Activated B cell treated with CpG ODN at 0.5 μM for 24 hours (primary cell): Measurements from ENCODE around the gene AOPEP. TPM values are rescaled to one million over a fixed set of nuclear protein-coding genes. Genes with fewer than 3 reads are reported as not detected.

Experiments
- ATAC-seq: fragments of 200-7000 bp; cut with Tn5 transposase; one replicate; pipeline ENCODE4 v1.10.0; 2021; ENCODE audit warnings: low read depth, mild to moderate bottlenecking, moderate library complexity
- CTCF ChIA-PET: fragments of 350-600 bp; sonication (Branson Sonifier 250); formaldehyde crosslinking; loops from one replicate; lab custom pipeline; 2021; ENCODE audit warnings: antibody characterized with exemption; lab: Charles Lee
- POLR2A ChIA-PET: fragments of 350-600 bp; sonication (Branson Sonifier 250); formaldehyde crosslinking; loops from one replicate; lab custom pipeline; 2021; ENCODE audit warnings: antibody characterized with exemption; lab: Charles Lee
- DNase-seq: peaks from one replicate; pipeline ENCODE4 v3.0.0; 2022
- H3K27ac Mint-ChIP-seq: one replicate; pipeline ENCODE4 v1.8.0; 2020; ENCODE audit warnings: mixed read lengths
- H3K27me3 Mint-ChIP-seq: one replicate; pipeline ENCODE4 v1.8.0; 2021; ENCODE audit warnings: mixed read lengths
- H3K36me3 Mint-ChIP-seq: one replicate; pipeline ENCODE4 v1.8.0; 2021; ENCODE audit warnings: low read depth, mixed read lengths
- H3K4me1 Mint-ChIP-seq: one replicate; pipeline ENCODE4 v1.8.0; 2021; ENCODE audit warnings: mixed read lengths
- H3K4me3 Mint-ChIP-seq: one replicate; pipeline ENCODE4 v1.8.0; 2020; ENCODE audit warnings: mild to moderate bottlenecking, mixed read lengths
- H3K9me3 Mint-ChIP-seq: one replicate; pipeline ENCODE4 v1.8.0; 2020; ENCODE audit warnings: mixed read lengths
- intact Hi-C: fragments of 100-400 bp; cut with micrococcal nuclease; formaldehyde crosslinking; loops from one replicate; pipeline ENCODE4 v1.15.1; 2024
- total RNA-seq: library from RNA; stranded (reverse); gene quantifications from 2 replicates; pipeline ENCODE4 v1.2.3, GENCODE V29; 2022
- TF ChIP-seq, protein P1 (sequence below): fragments of 200-600 bp; IDR thresholded peaks from one replicate; pipeline ENCODE4 v1.8.0; 2022; ENCODE audit warnings: antibody characterized with exemption, mild to moderate bottlenecking

AOPEP gene
- total RNA-seq, 1 donor from 2014 or later = 20.4 TPM

DNA sequence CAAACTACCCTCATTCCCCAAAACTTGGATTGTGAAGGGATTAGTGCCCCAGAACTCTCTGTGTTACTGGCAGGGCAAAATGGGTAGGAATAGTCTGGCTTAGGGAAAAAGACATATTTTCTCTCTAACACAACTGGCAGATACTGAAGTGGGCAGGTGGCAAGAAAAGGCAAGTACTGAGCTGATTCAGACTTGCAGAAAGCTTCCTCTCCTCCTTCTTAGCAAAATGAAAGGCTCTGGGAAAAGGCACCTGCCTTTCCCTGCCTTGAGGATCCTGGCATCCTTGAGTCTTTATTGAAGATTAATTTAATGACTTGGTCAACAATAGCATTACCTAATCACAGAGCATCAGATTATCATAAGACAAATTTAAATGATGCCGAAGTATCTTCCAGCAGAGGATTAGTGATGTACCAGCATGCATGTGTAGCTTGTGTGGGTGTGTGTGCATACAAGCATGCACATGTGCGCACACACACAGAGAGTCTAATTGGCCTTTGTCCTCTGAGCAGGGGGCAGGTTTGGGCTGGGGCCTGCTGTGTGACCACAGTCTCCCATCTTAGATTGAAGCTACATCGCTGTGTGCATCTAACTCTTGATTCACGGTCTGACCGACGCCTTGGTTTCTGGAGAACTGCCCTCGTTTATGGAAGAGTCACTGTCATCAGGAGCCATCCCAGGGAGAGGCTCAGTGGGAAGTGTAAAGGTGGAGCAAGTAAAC lies 294.8 kb downstream of the AOPEP start:
- POLR2A ChIA-PET = no interaction called here
- Mint-ChIP-seq H3K36me3 (peaks cover 16% of the 10 kb centered on the region), H3K9me3 (no peaks in the 10 kb centered on the region), H3K27ac (no peak overlapping the region), H3K4me1 (no peaks in the 10 kb centered on the region), H3K27me3 (no peaks in the 10 kb centered on the region), H3K4me3 (no peak overlapping the region)
- DNase-seq = no peak
- no peak for ATAC-seq
- CTCF ChIA-PET = no interaction called here
- intact Hi-C loops = no loop called here
- TF ChIP-seq, protein P1, sequence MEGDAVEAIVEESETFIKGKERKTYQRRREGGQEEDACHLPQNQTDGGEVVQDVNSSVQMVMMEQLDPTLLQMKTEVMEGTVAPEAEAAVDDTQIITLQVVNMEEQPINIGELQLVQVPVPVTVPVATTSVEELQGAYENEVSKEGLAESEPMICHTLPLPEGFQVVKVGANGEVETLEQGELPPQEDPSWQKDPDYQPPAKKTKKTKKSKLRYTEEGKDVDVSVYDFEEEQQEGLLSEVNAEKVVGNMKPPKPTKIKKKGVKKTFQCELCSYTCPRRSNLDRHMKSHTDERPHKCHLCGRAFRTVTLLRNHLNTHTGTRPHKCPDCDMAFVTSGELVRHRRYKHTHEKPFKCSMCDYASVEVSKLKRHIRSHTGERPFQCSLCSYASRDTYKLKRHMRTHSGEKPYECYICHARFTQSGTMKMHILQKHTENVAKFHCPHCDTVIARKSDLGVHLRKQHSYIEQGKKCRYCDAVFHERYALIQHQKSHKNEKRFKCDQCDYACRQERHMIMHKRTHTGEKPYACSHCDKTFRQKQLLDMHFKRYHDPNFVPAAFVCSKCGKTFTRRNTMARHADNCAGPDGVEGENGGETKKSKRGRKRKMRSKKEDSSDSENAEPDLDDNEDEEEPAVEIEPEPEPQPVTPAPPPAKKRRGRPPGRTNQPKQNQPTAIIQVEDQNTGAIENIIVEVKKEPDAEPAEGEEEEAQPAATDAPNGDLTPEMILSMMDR = no peak

GRCh38 chr9:95022657-95023056 lies 296.2 kb downstream of the AOPEP start:
- H3K9me3 Mint-ChIP-seq = no peaks in the 10 kb centered on the region

GRCh38 chr9:95023217-95024003 lies 296.9 kb downstream of the AOPEP start:
- H3K4me3 Mint-ChIP-seq = no peak overlapping the region
- intact Hi-C loops = no loop called here
- H3K27me3 Mint-ChIP-seq = no peaks in the 10 kb centered on the region
- peaks cover 11% of the 10 kb centered on the region for H3K36me3 Mint-ChIP-seq
- H3K4me1 Mint-ChIP-seq = no peaks in the 10 kb centered on the region
- DNase-seq (no peak), ATAC-seq (no peak)
- ChIA-PET POLR2A (interaction anchor here (0.5 kb wide), 1 partner anchor 355 kb away, joined by 4 read pairs; no protein-coding TSS in a partner anchor), CTCF (no interaction called here)
- TF ChIP-seq, protein P1 = no peak
- H3K9me3 Mint-ChIP-seq = no peaks in the 10 kb centered on the region
- H3K27ac Mint-ChIP-seq = no peak overlapping the region

More at GRCh38 chr9:95022657-95023056, 296.2 kb downstream of the AOPEP start:
- DNase-seq (no peak), ATAC-seq (no peak)
- POLR2A ChIA-PET = no interaction called here
- no peak overlapping the region for H3K4me3 Mint-ChIP-seq
- H3K27me3 Mint-ChIP-seq = no peaks in the 10 kb centered on the region
- H3K27ac Mint-ChIP-seq = no peak overlapping the region
- H3K36me3 Mint-ChIP-seq = peaks cover 13% of the 10 kb centered on the region
- intact Hi-C loops = no loop called here
- CTCF ChIA-PET = no interaction called here
- TF ChIP-seq, protein P1 = no peak
- H3K4me1 Mint-ChIP-seq = no peaks in the 10 kb centered on the region

DNA sequence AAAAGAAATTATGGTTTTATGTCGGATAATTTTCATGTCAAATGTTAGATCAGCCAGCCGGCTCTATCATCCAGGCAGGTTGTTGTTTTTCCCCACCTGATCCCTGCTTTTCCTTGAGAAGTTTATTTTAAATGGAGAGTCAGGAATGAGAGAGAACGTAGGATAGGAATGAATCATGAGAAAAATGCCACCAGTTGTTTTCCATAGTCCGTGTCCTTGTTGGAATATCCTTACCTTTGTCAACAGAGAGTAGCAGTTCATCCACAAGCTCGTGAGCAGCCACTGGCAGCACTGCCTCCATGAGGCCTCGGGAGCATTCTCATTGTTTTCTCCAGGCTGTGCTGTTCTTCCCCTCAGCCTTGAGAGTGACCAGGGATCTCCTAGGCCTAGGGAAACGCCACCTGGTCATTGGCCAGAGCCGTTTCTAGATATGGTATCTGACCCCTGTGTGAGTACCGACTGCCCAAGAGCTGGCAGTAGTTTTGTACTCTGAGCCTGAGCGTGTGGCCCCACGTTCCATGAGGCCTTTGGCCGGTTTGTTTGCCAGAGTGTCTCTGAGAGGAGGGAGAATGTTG lies 297.7 kb downstream of the AOPEP start:
- no peak overlapping the region for H3K27ac Mint-ChIP-seq
- ATAC-seq = no peak
- ChIA-PET POLR2A (no interaction called here), CTCF (no interaction called here)
- no peaks in the 10 kb centered on the region for H3K27me3 Mint-ChIP-seq
- H3K36me3 Mint-ChIP-seq = peaks cover 11% of the 10 kb centered on the region
- DNase-seq = no peak
- TF ChIP-seq, protein P1 = no peak
- intact Hi-C loops = no loop called here
- H3K4me1 Mint-ChIP-seq = no peaks in the 10 kb centered on the region
- no peaks in the 10 kb centered on the region for H3K9me3 Mint-ChIP-seq
- H3K4me3 Mint-ChIP-seq = no peak overlapping the region
